H9 (cell line): ENCODE data around the gene DUOX1. TPM values are rescaled to one million over a fixed set of nuclear protein-coding genes. Genes with fewer than 3 reads are reported as not detected.
"Not testable (repeated sequence)": the region's sequence is repeated elsewhere in the genome, so short reads cannot be mapped to it uniquely, and the experiment has no call there.

Experiments
- DNase-seq: peaks from one replicate; pipeline ENCODE4 v3.0.0-alpha.2; 2017
- H2AFZ ChIP-seq: one replicate; pipeline ENCODE4 v1.6.1; 2013; ENCODE audit warnings: mild to moderate bottlenecking, low read length, control low read depth, moderate library complexity
- H2AK5ac ChIP-seq: 2 replicates; pipeline ENCODE4 v1.6.1; 2013; ENCODE audit warnings: low read length, control low read depth, mixed read lengths; ENCODE audit not compliant: insufficient read length
- H2BK120ac ChIP-seq: one replicate; pipeline ENCODE4 v1.6.1; 2013; ENCODE audit warnings: low read depth, mild to moderate bottlenecking, low read length, control low read depth, inconsistent platforms; ENCODE audit not compliant: poor library complexity, severe bottlenecking
- H2BK12ac ChIP-seq: 2 replicates; pipeline ENCODE4 v1.6.1; 2013; ENCODE audit warnings: low read length, control low read depth, mixed read lengths, low read depth; ENCODE audit not compliant: insufficient read length
- H2BK15ac ChIP-seq: 2 replicates; pipeline ENCODE4 v1.6.1; 2013; ENCODE audit warnings: low read depth, low read length, control low read depth
- H2BK20ac ChIP-seq: one replicate; pipeline ENCODE4 v1.6.1; 2013; ENCODE audit warnings: low read depth, mild to moderate bottlenecking, low read length, control low read depth, inconsistent platforms; ENCODE audit not compliant: poor library complexity, severe bottlenecking
- H2BK5ac ChIP-seq: 2 replicates; pipeline ENCODE4 v1.6.1; 2013; ENCODE audit warnings: low read length, control low read depth, mixed read lengths; ENCODE audit not compliant: insufficient read length
- H3K14ac ChIP-seq: 2 replicates; pipeline ENCODE4 v1.6.1; 2013; ENCODE audit warnings: low read length, control low read depth; ENCODE audit not compliant: insufficient read depth
- H3K18ac ChIP-seq: 2 replicates; pipeline ENCODE4 v1.6.1; 2013; ENCODE audit warnings: low read depth, mild to moderate bottlenecking, mixed read lengths, low read length, control low read depth; ENCODE audit not compliant: insufficient read length
- H3K23ac ChIP-seq: 2 replicates; pipeline ENCODE4 v1.6.1; 2013; ENCODE audit warnings: low read length, control low read depth, mixed read lengths, low read depth; ENCODE audit not compliant: insufficient read length
- H3K23me2 ChIP-seq: 2 replicates; pipeline ENCODE4 v1.6.1; 2013; ENCODE audit warnings: low read depth, mild to moderate bottlenecking, mixed read lengths, low read length, control low read depth; ENCODE audit not compliant: insufficient read length, poor library complexity, severe bottlenecking
- H3K27ac ChIP-seq: 2 replicates; pipeline ENCODE4 v1.5.1; 2013; ENCODE audit warnings: low read length, control low read depth, mixed read lengths, low read depth; ENCODE audit not compliant: insufficient read length
- H3K27me3 ChIP-seq: 2 replicates; pipeline ENCODE4 v1.6.1; 2013; ENCODE audit warnings: low read length, control low read depth, inconsistent platforms; ENCODE audit not compliant: insufficient read depth
- H3K4ac ChIP-seq: 2 replicates; pipeline ENCODE4 v1.6.1; 2013; ENCODE audit warnings: low read depth, mild to moderate bottlenecking, control low read depth, inconsistent platforms, low read length, moderate library complexity
- H3K4me1 ChIP-seq: 2 replicates; pipeline ENCODE4 v1.6.1; 2013; ENCODE audit warnings: low read length, control low read depth, inconsistent platforms; ENCODE audit not compliant: insufficient read depth
- H3K4me2 ChIP-seq: 2 replicates; pipeline ENCODE4 v1.6.1; 2013; ENCODE audit warnings: low read length, control low read depth, mixed read lengths; ENCODE audit not compliant: insufficient read length, insufficient read depth
- H3K56ac ChIP-seq: 2 replicates; pipeline ENCODE4 v1.6.1; 2013; ENCODE audit warnings: low read depth, mild to moderate bottlenecking, mixed read lengths, low read length, control low read depth; ENCODE audit not compliant: insufficient read length
- H3K79me1 ChIP-seq: 2 replicates; pipeline ENCODE4 v1.6.1; 2013; ENCODE audit warnings: low read depth, mild to moderate bottlenecking, moderate library complexity, low read length, control low read depth, inconsistent platforms; ENCODE audit not compliant: insufficient read depth, poor library complexity, severe bottlenecking
- H3K79me2 ChIP-seq: 2 replicates; pipeline ENCODE4 v1.6.1; 2013; ENCODE audit warnings: low read length, control low read depth, inconsistent platforms; ENCODE audit not compliant: insufficient read depth
- H3K9ac ChIP-seq: 2 replicates; pipeline ENCODE4 v1.6.1; 2013; ENCODE audit warnings: low read length, control low read depth, mixed read lengths; ENCODE audit not compliant: insufficient read length; ENCODE audit errors: extremely low read depth
- H3K9me3 ChIP-seq: one replicate; pipeline ENCODE4 v1.6.1; 2013; ENCODE audit warnings: low read depth, low read length, inconsistent platforms; ENCODE audit not compliant: control insufficient read depth
- H3T11ph ChIP-seq: one replicate; pipeline ENCODE4 v1.6.1; 2013; ENCODE audit warnings: mild to moderate bottlenecking, low read length, control low read depth, inconsistent platforms
- H4K20me1 ChIP-seq: one replicate; pipeline ENCODE4 v1.6.1; 2013; ENCODE audit not compliant: control insufficient read depth, insufficient read length, insufficient read depth
- H4K5ac ChIP-seq: 2 replicates; pipeline ENCODE4 v1.6.1; 2013; ENCODE audit warnings: low read depth, mild to moderate bottlenecking, mixed read lengths, low read length, control low read depth; ENCODE audit not compliant: insufficient read length
- H4K8ac ChIP-seq: replicated peaks from 2 replicates; pipeline ENCODE4 v1.6.1; 2013; ENCODE audit warnings: low read length, control low read depth, mixed read lengths, low read depth; ENCODE audit not compliant: insufficient read length
- H4K91ac ChIP-seq: 2 replicates; pipeline ENCODE4 v1.6.1; 2013; ENCODE audit warnings: low read depth, mild to moderate bottlenecking, moderate library complexity, mixed read lengths, low read length, control low read depth; ENCODE audit not compliant: insufficient read length
- H3K27ac Mint-ChIP-seq, 3 experiments: 2 replicates in 2 of 3; 3 replicates in 1 of 3; pipeline ENCODE4 v1.8.0; 2020 to 2021; ENCODE audit warnings: mixed read lengths in 3 of 3, mild to moderate bottlenecking in 1 of 3, moderate library complexity in 1 of 3
- H3K27me3 Mint-ChIP-seq: 2 replicates; pipeline ENCODE4 v1.8.0; 2021; ENCODE audit warnings: low read depth, mild to moderate bottlenecking, moderate library complexity, mixed read lengths
- H3K36me3 Mint-ChIP-seq, 3 experiments: 2 replicates in 2 of 3; 3 replicates in 1 of 3; pipeline ENCODE4 v1.8.0; 2020 to 2021; ENCODE audit warnings: low read depth in 3 of 3, mixed read lengths in 3 of 3; ENCODE audit not compliant: insufficient read depth in 1 of 3
- H3K4me1 Mint-ChIP-seq, 2 experiments: 2 replicates each; pipeline ENCODE4 v1.8.0; 2020; ENCODE audit warnings: mixed read lengths in 2 of 2
- H3K4me3 Mint-ChIP-seq, 2 experiments: 2 replicates in 1 of 2; 3 replicates in 1 of 2; pipeline ENCODE4 v1.8.0; 2020 to 2021; ENCODE audit warnings: mild to moderate bottlenecking in 2 of 2, mixed read lengths in 2 of 2, moderate library complexity in 1 of 2
- H3K9me3 Mint-ChIP-seq, 2 experiments: 2 replicates in 1 of 2; 3 replicates in 1 of 2; pipeline ENCODE4 v1.8.0; 2020; ENCODE audit warnings: mild to moderate bottlenecking in 2 of 2, mixed read lengths in 2 of 2, moderate library complexity in 1 of 2
- WGBS: extraction: QIAGEN DNeasy Blood & Tissue Kit; methylation state at CpG from one replicate; pipeline ENCODE4 v1.1.7; 2013; ENCODE audit warnings: missing lambda C conversion rate, low lambda C conversion rate, mixed read lengths; ENCODE audit not compliant: insufficient read length; ENCODE audit errors: extremely low coverage; 5-methylcytosine and 5-hydroxymethylcytosine counted together
- total RNA-seq: library from RNA; stranded (reverse); gene quantifications from 2 replicates; pipeline ENCODE4 v1.2.1, GENCODE V29; 2021

The DUOX1 gene
- total RNA-seq, 1 experiment from 2014 or later, result 2.6 TPM

GRCh38 chr15:45082412-45082811 is 47.4 kb upstream of the DUOX1 start:
- H3K36me3 Mint-ChIP-seq, H3K27ac ChIP-seq, H3K9me3 Mint-ChIP-seq, H4K20me1 ChIP-seq, H3K4ac ChIP-seq, H3K4me3 Mint-ChIP-seq, H4K91ac ChIP-seq, H3T11ph ChIP-seq, H3K4me2 ChIP-seq, H3K27me3 ChIP-seq, H3K27ac Mint-ChIP-seq, H2BK120ac ChIP-seq, H3K79me2 ChIP-seq, H2AK5ac ChIP-seq, H3K79me1 ChIP-seq, H2BK12ac ChIP-seq, H2BK20ac ChIP-seq, H3K23ac ChIP-seq, DNase-seq, H3K9ac ChIP-seq, H3K9me3 ChIP-seq, H4K5ac ChIP-seq, H3K14ac ChIP-seq, H3K27me3 Mint-ChIP-seq, H4K8ac ChIP-seq, H2AFZ ChIP-seq, H3K23me2 ChIP-seq, H2BK15ac ChIP-seq, H3K18ac ChIP-seq, H3K4me1 Mint-ChIP-seq, H2BK5ac ChIP-seq, H3K56ac ChIP-seq, H3K4me1 ChIP-seq: not testable (repeated sequence)
- no CpG with 5 or more reads among the region's 10 CpGs for WGBS
